OCI-LY3 (cell line): ENCODE data around the gene PPP3R1.

Experiments used
- CTCF ChIP-seq: fragments of 200-600, 300-600 bp; sonication (generic); IDR thresholded peaks from 2 replicates; pipeline ENCODE4 v1.5.1; 2014; ENCODE audit warnings: antibody characterized with exemption, low read length, low read depth
- EZH2phosphoT487 ChIP-seq: fragments of 200-600 bp; shearing (Covaris generic); IDR thresholded peaks from 2 replicates; pipeline ENCODE4 v1.6.1; 2018; ENCODE audit warnings: antibody characterized with exemption, mixed run types, low read depth

GRCh38 chr2:68225119-68225632, 27.2 kb downstream of the PPP3R1 start:
- TF ChIP-seq CTCF (peak; percentile 49), EZH2phosphoT487 (no peak)
